HPDE6-E6E7 (cell line): ENCODE data around the gene SLC25A48.
A peak's percentile ranks its signal among the peaks of the same experiment; 100 is the strongest.
"Not testable (repeated sequence)": the region's sequence is repeated elsewhere in the genome, so short reads cannot be mapped to it uniquely, and the experiment has no call there.

ENCODE experiments used
- DNase-seq: peaks from one replicate; pipeline ENCODE4 v3.0.0; 2011; ENCODE audit warnings: missing footprints; ENCODE audit errors: extremely low spot score

The SLC25A48 gene

GRCh38 chr5:135829681-135830383 lies 4.6 kb upstream of the SLC25A48 start:
- peak; percentile 71 for DNase-seq

- DNase-seq, result no peak
These were observed 4.1 kb upstream of the SLC25A48 start for GRCh38 chr5:135830384-135830700.

- no peak for DNase-seq
These were observed 3.6 kb upstream of the SLC25A48 start for GRCh38 chr5:135830876-135831275.

GRCh38 chr5:135831439-135831838 lies 3.0 kb upstream of the SLC25A48 start:
- no peak for DNase-seq

- no peak for DNase-seq
These were observed 2.5 kb upstream of the SLC25A48 start for GRCh38 chr5:135831851-135832555.

GRCh38 chr5:135832941-135833920 lies 1.2 kb upstream of the SLC25A48 start:
- no peak for DNase-seq

- no peak for DNase-seq
These were observed 363 bp upstream of the SLC25A48 start for GRCh38 chr5:135833961-135834638.

- no peak for DNase-seq
These were observed 1.3 kb downstream of the SLC25A48 start for GRCh38 chr5:135835766-135836165.

GRCh38 chr5:135838395-135838794 lies 3.9 kb downstream of the SLC25A48 start:
- not testable (repeated sequence) for DNase-seq

GRCh38 chr5:135839566-135839965 lies 5.1 kb downstream of the SLC25A48 start:
- no peak for DNase-seq

- DNase-seq, result no peak
These were observed 6.5 kb downstream of the SLC25A48 start for GRCh38 chr5:135840959-135841358.

GRCh38 chr5:135842737-135843136 lies 8.3 kb downstream of the SLC25A48 start:
- no peak for DNase-seq

- DNase-seq, result peak; percentile 17
These were observed 9.3 kb downstream of the SLC25A48 start for GRCh38 chr5:135843571-135844337.

GRCh38 chr5:135846311-135846710 lies 11.8 kb downstream of the SLC25A48 start:
- no peak for DNase-seq

GRCh38 chr5:135847976-135848375 lies 13.5 kb downstream of the SLC25A48 start:
- DNase-seq, result no peak

GRCh38 chr5:135850231-135850630 lies 15.8 kb downstream of the SLC25A48 start:
- no peak for DNase-seq

GRCh38 chr5:135850671-135851070 lies 16.2 kb downstream of the SLC25A48 start:
- DNase-seq, result no peak

GRCh38 chr5:135851186-135851914 lies 16.9 kb downstream of the SLC25A48 start:
- no peak for DNase-seq

- DNase-seq, result no peak
These were observed 17.7 kb downstream of the SLC25A48 start for GRCh38 chr5:135851915-135852845.
